SU-DHL-6 (cell line): ENCODE data around the gene STK36.

ENCODE experiments used
- H2AFZ ChIP-seq: fragments of 200-600 bp; sonication (generic); 2 replicates; pipeline ENCODE4 v1.6.1; 2014; ENCODE audit warnings: low read depth, mild to moderate bottlenecking, moderate library complexity, mixed read lengths, antibody characterized with exemption, low read length; ENCODE audit not compliant: severe bottlenecking
- H3F3A ChIP-seq: fragments of 200-600 bp; shearing (Covaris generic); 2 replicates; pipeline ENCODE4 v1.6.0; 2016; ENCODE audit warnings: antibody characterized with exemption, mild to moderate bottlenecking; ENCODE audit not compliant: insufficient read depth
- H3K27ac ChIP-seq: fragments of 200-600 bp; sonication (generic); 2 replicates; pipeline ENCODE4 v1.5.1; 2016; ENCODE audit warnings: low read depth, mild to moderate bottlenecking, low read length, moderate library complexity, mixed read lengths
- H3K27me3 ChIP-seq: fragments of 200-600 bp; sonication (generic), shearing (Covaris generic); 2 replicates; pipeline ENCODE4 v1.6.0; 2014; ENCODE audit warnings: mild to moderate bottlenecking, low read length
- H3K36me3 ChIP-seq: fragments of 200-600 bp; sonication (generic); 2 replicates; pipeline ENCODE4 v1.6.1; 2014; ENCODE audit warnings: mild to moderate bottlenecking, low read length, mixed read lengths
- H3K4me2 ChIP-seq: fragments of 300-600, 200-600 bp; shearing (Covaris generic), sonication (generic); 2 replicates; pipeline ENCODE4 v1.6.0; 2014; ENCODE audit warnings: low read length, low read depth, mild to moderate bottlenecking; ENCODE audit not compliant: poor library complexity, severe bottlenecking
- H3K4me3 ChIP-seq: fragments of 200-600 bp; sonication (generic); 2 replicates; pipeline ENCODE4 v1.5.1; 2014; ENCODE audit warnings: antibody characterized with exemption, low read length, mild to moderate bottlenecking, mixed read lengths; ENCODE audit not compliant: insufficient read depth, poor library complexity, severe bottlenecking
- H3K79me2 ChIP-seq: fragments of 200-600 bp; sonication (generic); 2 replicates; pipeline ENCODE4 v1.6.1; 2014; ENCODE audit warnings: mild to moderate bottlenecking, low read length, moderate library complexity; ENCODE audit not compliant: insufficient read depth
- H3K9ac ChIP-seq: fragments of 200-600 bp; sonication (generic); 2 replicates; pipeline ENCODE4 v1.7.0; 2014; ENCODE audit warnings: mild to moderate bottlenecking, low read length
- H3K9me2 ChIP-seq: fragments of 200-600 bp; sonication (generic); replicated peaks from 2 replicates; pipeline ENCODE4 v1.6.1; 2014; ENCODE audit warnings: low read length; ENCODE audit not compliant: insufficient read depth
- H3K9me3 ChIP-seq: fragments of 200-600 bp; sonication (generic); 2 replicates; pipeline ENCODE4 v1.6.1; 2014; ENCODE audit warnings: low read length, mixed read lengths; ENCODE audit not compliant: insufficient read depth
- H4K20me1 ChIP-seq: fragments of 200-600 bp; sonication (generic); 2 replicates; pipeline ENCODE4 v1.6.1; 2014; ENCODE audit warnings: low read depth, mild to moderate bottlenecking, antibody characterized with exemption, low read length, moderate library complexity, mixed read lengths
- EZH2phosphoT487 ChIP-seq: fragments of 200-600 bp; sonication (generic), shearing (Covaris generic); conservative IDR thresholded peaks from 2 replicates; pipeline ENCODE4 v1.6.1; 2018; ENCODE audit warnings: mild to moderate bottlenecking, antibody characterized with exemption, low read length, moderate library complexity, mixed read lengths
- TF ChIP-seq, protein P1 (sequence below): fragments of 200-600 bp; sonication (generic); IDR thresholded peaks from one replicate; pipeline ENCODE4 v1.5.1; 2017; ENCODE audit warnings: antibody characterized with exemption, mild to moderate bottlenecking, low read length, moderate library complexity; ENCODE audit not compliant: insufficient read depth, poor library complexity, severe bottlenecking

The STK36 gene

DNA sequence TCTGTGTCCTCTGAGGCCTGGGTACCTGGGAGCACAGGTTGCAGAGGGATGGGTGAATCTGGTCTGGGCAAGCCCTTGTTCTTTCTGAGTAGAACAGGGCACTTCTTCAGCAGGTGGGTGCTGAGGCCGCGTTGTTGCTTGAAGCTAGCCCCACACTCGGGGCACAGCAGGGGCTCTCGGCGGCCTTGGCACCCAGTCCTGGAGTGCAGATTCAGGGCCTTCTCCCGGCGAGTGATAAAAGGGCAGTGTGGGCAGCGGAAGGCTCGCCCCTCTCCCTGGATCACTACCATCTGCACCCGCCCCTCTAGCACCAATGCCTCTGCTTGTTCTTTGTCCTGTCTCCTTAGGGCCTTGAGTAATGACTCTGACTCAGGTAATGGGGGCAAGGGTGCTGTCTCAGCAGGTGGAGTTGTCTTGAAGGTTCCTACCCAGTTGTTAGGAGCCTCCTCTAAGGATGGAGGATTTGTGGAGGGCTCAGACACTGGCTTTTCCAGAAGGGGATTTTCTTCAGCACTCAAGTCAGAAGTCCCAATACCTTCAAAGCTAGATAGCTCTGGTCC, 28.1 kb upstream of the STK36 start:
- Histone ChIP-seq H2AFZ (no peak overlapping the region), H3K36me3 (peaks cover 19% of the 10 kb centered on the region; the same call in 1 of the 2 replicates), H3K27me3 (no peaks in the 10 kb centered on the region), H4K20me1 (peaks cover 4% of the 10 kb centered on the region; the same call in 1 of the 2 replicates), H3K27ac (no peak overlapping the region), H3F3A (0 out of 2 replicates have a peak, but pooled peaks cover 4% of the 10 kb centered on the region), H3K9me2 (no peaks in the 10 kb centered on the region), H3K79me2 (peaks cover 9% of the 10 kb centered on the region; the same call in 1 of the 2 replicates), H3K4me2 (no peak overlapping the region), H3K4me3 (no peak overlapping the region), H3K9me3 (no peaks in the 10 kb centered on the region), H3K9ac (no peak overlapping the region)
- no peak for TF ChIP-seq EZH2phosphoT487
- TF ChIP-seq, protein P1, sequence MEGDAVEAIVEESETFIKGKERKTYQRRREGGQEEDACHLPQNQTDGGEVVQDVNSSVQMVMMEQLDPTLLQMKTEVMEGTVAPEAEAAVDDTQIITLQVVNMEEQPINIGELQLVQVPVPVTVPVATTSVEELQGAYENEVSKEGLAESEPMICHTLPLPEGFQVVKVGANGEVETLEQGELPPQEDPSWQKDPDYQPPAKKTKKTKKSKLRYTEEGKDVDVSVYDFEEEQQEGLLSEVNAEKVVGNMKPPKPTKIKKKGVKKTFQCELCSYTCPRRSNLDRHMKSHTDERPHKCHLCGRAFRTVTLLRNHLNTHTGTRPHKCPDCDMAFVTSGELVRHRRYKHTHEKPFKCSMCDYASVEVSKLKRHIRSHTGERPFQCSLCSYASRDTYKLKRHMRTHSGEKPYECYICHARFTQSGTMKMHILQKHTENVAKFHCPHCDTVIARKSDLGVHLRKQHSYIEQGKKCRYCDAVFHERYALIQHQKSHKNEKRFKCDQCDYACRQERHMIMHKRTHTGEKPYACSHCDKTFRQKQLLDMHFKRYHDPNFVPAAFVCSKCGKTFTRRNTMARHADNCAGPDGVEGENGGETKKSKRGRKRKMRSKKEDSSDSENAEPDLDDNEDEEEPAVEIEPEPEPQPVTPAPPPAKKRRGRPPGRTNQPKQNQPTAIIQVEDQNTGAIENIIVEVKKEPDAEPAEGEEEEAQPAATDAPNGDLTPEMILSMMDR: no peak

DNA sequence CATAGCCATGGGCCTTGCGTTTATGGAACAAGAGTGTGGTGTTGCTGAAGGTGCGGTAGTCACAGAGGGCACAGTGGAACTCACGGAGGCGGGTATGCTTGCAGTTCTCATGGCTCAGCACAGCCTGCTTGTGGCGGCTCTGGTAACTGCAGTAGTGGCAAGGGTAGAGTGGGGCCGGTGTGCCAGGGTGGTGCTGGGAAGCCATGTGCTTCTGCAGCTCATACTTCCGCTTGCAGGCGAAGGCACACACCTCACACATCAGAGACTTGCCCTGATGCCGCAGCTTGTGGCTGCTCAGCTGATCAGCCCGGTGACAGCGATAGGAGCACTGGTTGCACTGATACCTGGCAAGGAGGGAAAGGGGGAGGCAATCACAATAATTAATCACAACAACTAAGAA, 27.2 kb upstream of the STK36 start:
- Histone ChIP-seq H3K27ac (no peak overlapping the region), H2AFZ (no peak overlapping the region), H3F3A (0 out of 2 replicates have a peak, but pooled peaks cover 4% of the 10 kb centered on the region), H3K36me3 (peaks cover 19% of the 10 kb centered on the region; the same call in 1 of the 2 replicates), H3K9ac (no peak overlapping the region), H4K20me1 (peaks cover 4% of the 10 kb centered on the region; the same call in 1 of the 2 replicates), H3K79me2 (peaks cover 9% of the 10 kb centered on the region; the same call in 1 of the 2 replicates), H3K4me3 (no peak overlapping the region), H3K9me3 (no peaks in the 10 kb centered on the region), H3K9me2 (no peaks in the 10 kb centered on the region), H3K27me3 (no peaks in the 10 kb centered on the region), H3K4me2 (no peak overlapping the region)
- TF ChIP-seq, protein P1: no peak
- no peak for TF ChIP-seq EZH2phosphoT487

DNA sequence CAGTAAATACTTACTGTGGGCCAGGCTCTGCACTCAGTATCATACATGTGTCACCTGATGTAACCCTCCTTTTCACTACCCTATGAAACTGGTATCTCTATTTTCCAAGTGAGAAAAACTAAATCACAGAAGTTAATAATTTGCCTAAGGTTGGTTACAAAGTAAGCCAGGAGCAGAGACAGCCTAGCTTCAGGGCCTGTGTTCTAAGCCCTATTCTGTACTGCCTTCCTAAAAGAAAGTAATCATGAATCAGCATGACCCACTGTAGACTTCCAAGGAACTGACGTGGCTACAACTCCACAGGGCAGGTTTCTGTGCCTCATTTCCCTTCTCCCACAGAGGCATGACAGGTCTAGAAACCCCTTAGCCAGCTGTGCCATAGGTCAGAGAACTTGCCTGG, 26.8 kb upstream of the STK36 start:
- H3K27me3 ChIP-seq: no peaks in the 10 kb centered on the region
- H3F3A ChIP-seq: peaks cover 6% of the 10 kb centered on the region; the same call in 1 of the 2 replicates
- no peak overlapping the region for H2AFZ ChIP-seq
- H3K27ac ChIP-seq: no peak overlapping the region
- peaks cover 9% of the 10 kb centered on the region; the same call in 1 of the 2 replicates for H3K79me2 ChIP-seq
- TF ChIP-seq, protein P1: no peak
- TF ChIP-seq EZH2phosphoT487: no peak
- peaks cover 19% of the 10 kb centered on the region; the same call in 1 of the 2 replicates for H3K36me3 ChIP-seq
- no peaks in the 10 kb centered on the region for H3K9me2 ChIP-seq
- H4K20me1 ChIP-seq: peaks cover 4% of the 10 kb centered on the region; the same call in 1 of the 2 replicates
- H3K4me2 ChIP-seq: no peak overlapping the region
- H3K9me3 ChIP-seq: no peaks in the 10 kb centered on the region
- no peak overlapping the region for H3K4me3 ChIP-seq
- no peak overlapping the region for H3K9ac ChIP-seq
